ENCODE results near the gene RFX8. TPM values are rescaled to one million over a fixed set of nuclear protein-coding genes. Genes with fewer than 3 reads are reported as not detected.

Gene RFX8
- total RNA-seq, 1 experiment from 2014 or later = not detected

- CTCF ChIA-PET = no interaction called here
- Mint-ChIP-seq H3K27ac (ENCODE audit: unreplicated experiment) (no peak overlapping the region), H3K9me3 (ENCODE audit: low read depth, unreplicated experiment) (no peaks in the 10 kb centered on the region), H3K4me1 (ENCODE audit: low read depth, unreplicated experiment) (no peaks in the 10 kb centered on the region), H3K36me3 (ENCODE audit: insufficient read depth, unreplicated experiment) (no peaks in the 10 kb centered on the region), H3K4me3 (ENCODE audit: low read depth, unreplicated experiment) (no peak overlapping the region), H3K27me3 (ENCODE audit: unreplicated experiment) (no peaks in the 10 kb centered on the region)
- DNase-seq = no peak
- TF ChIP-seq CTCF (IDR thresholded peaks at IDR 0.05; ENCODE audit: unreplicated experiment) = no peak
- intact Hi-C loops (cut with micrococcal nuclease; ENCODE audit: unreplicated experiment) = no loop called here
- BruUV-seq (replicated peaks) = no TSS peak
Observed at GRCh38 chr2:101428422-101429176, 46.3 kb downstream of the RFX8 start.

DNA sequence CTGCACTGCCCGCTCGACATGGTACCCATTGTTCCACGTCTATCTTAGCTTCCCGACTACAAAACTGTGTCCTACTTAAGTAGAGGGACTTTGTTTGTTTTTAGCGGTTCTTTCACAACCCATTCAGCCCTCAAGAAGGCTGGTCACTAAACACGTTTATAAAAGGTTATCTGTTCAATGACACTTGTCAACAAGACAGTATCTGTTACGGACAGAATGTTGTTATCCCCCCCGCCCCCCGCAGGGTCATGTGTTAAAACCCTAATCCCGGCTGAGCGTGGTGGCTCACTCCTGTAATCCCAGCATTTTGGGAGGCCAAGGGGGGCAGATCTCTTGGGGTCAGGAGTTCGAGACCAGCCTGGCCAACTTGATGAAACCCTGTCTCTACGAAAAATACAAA, 47.2 kb downstream of the RFX8 start:
- no peak for DNase-seq
- H3K27ac Mint-ChIP-seq (ENCODE audit: unreplicated experiment) = no peak overlapping the region
- BruUV-seq (replicated peaks) = no TSS peak
- no peak overlapping the region for H3K4me3 Mint-ChIP-seq (ENCODE audit: low read depth, unreplicated experiment)
- CTCF ChIA-PET = no interaction called here
- no peaks in the 10 kb centered on the region for H3K4me1 Mint-ChIP-seq (ENCODE audit: low read depth, unreplicated experiment)
- intact Hi-C loops (cut with micrococcal nuclease; ENCODE audit: unreplicated experiment) = no loop called here
- H3K36me3 Mint-ChIP-seq (ENCODE audit: insufficient read depth, unreplicated experiment) = no peaks in the 10 kb centered on the region
- H3K9me3 Mint-ChIP-seq (ENCODE audit: low read depth, unreplicated experiment) = no peaks in the 10 kb centered on the region
- no peaks in the 10 kb centered on the region for H3K27me3 Mint-ChIP-seq (ENCODE audit: unreplicated experiment)
- no peak for TF ChIP-seq CTCF (IDR thresholded peaks at IDR 0.05; ENCODE audit: unreplicated experiment)

DNA sequence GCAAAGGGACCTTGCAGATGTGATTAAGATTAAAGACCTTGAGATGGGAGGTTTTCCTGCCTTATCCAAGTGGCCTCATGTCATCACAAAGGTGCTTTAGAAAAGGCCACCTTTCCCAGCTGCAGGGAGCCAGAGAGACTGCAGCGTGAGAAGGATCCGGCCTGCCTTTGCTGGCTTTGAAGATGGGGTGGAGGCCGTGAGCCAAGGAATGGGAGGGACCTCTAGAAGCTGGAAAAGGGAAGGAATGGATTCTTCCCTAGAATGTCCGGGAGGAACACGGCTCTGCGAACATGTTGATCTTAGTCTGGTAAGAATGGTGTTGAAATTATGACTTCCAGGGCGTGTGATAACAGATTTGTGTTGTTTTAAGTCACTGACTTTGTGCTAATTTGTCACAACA, 47.7 kb downstream of the RFX8 start:
- intact Hi-C loops (cut with micrococcal nuclease; ENCODE audit: unreplicated experiment) = no loop called here
- no peak overlapping the region for H3K4me3 Mint-ChIP-seq (ENCODE audit: low read depth, unreplicated experiment)
- CTCF ChIA-PET = no interaction called here
- no peaks in the 10 kb centered on the region for H3K36me3 Mint-ChIP-seq (ENCODE audit: insufficient read depth, unreplicated experiment)
- no peak for DNase-seq
- H3K27me3 Mint-ChIP-seq (ENCODE audit: unreplicated experiment) = no peaks in the 10 kb centered on the region
- no peaks in the 10 kb centered on the region for H3K9me3 Mint-ChIP-seq (ENCODE audit: low read depth, unreplicated experiment)
- no TSS peak for BruUV-seq (replicated peaks)
- no peak for TF ChIP-seq CTCF (IDR thresholded peaks at IDR 0.05; ENCODE audit: unreplicated experiment)
- no peaks in the 10 kb centered on the region for H3K4me1 Mint-ChIP-seq (ENCODE audit: low read depth, unreplicated experiment)
- H3K27ac Mint-ChIP-seq (ENCODE audit: unreplicated experiment) = no peak overlapping the region

- intact Hi-C loops (cut with micrococcal nuclease; ENCODE audit: unreplicated experiment) = no loop called here
Observed at GRCh38 chr2:101426822-101427221, 48.1 kb downstream of the RFX8 start.

More at GRCh38 chr2:101426822-101427221, 48.1 kb downstream of the RFX8 start:
- Mint-ChIP-seq H3K27ac (ENCODE audit: unreplicated experiment) (no peak overlapping the region), H3K27me3 (ENCODE audit: unreplicated experiment) (no peaks in the 10 kb centered on the region), H3K4me3 (ENCODE audit: low read depth, unreplicated experiment) (no peak overlapping the region), H3K4me1 (ENCODE audit: low read depth, unreplicated experiment) (no peaks in the 10 kb centered on the region), H3K36me3 (ENCODE audit: insufficient read depth, unreplicated experiment) (no peaks in the 10 kb centered on the region), H3K9me3 (ENCODE audit: low read depth, unreplicated experiment) (no peaks in the 10 kb centered on the region)
- CTCF ChIA-PET = no interaction called here
- BruUV-seq (replicated peaks) = no TSS peak
- TF ChIP-seq CTCF (IDR thresholded peaks at IDR 0.05; ENCODE audit: unreplicated experiment) = no peak
- DNase-seq = no peak
